Activated CD4-positive, alpha-beta T cell treated with anti-CD3 and anti-CD28 coated beads, Interleukin-2, Interleukin-4, amounts not matched to agents 100 ng/mL and 50 ng/mL, durations not matched to agents 16 hours and 8 hours (primary cell): ENCODE results near the gene NFE2L1.
"Not testable (repeated sequence)": the region's sequence is repeated elsewhere in the genome, so short reads cannot be mapped to it uniquely, and the experiment has no call there.

ENCODE experiments used
- DNase-seq: peaks from one replicate; pipeline ENCODE4 v3.0.0-alpha.2; 2020; ENCODE audit warnings: low spot score

NFE2L1 gene

GRCh38 chr17:48024149-48025039 lies 23.8 kb upstream of the NFE2L1 start:
- DNase-seq: peak; percentile 57

DNA sequence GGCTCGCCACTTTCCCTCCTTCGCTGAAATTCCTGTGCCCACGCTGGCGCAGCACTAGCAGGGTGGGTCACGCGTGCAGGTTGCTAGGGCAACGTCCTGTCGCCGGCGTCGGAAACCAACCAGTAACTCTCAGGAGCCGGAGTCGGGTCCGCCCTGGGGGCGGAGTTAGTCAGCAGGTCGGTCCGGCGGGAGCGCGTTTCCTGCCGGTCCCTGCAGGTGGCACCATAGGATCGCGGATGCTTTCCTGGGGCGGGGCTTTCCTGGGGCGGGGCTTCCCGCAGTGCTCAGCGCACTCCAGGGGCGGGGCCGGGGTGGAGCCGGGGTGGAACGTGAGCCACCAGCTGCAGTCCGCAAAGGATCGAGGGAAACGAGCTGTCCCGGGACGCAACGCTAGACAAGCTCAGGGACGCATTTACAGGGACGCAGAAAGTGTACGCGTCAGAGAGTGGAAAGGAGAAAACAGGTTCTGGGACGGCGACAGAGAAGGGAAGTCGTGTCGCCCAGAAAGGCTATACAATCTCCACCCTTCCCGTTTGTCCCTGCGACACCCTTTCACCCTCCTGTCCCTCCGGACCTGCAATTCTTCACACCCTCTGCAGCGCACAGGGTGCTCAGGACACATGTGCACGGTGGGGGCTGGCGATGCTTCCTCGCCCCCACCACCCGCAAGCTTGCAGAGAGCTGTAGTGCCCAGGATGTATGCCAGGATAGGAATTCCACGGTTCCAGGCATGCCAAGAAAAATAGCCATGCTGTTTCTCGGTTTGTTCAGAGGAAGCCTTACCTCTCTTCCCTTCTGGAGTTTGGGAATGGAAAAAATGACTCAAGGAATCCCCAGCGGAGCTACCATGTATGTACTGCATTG lies 22.9 kb upstream of the NFE2L1 start:
- peak; percentile 99 for DNase-seq

- no peak for DNase-seq
These were observed 22.2 kb upstream of the NFE2L1 start for GRCh38 chr17:48025904-48026501.

DNA sequence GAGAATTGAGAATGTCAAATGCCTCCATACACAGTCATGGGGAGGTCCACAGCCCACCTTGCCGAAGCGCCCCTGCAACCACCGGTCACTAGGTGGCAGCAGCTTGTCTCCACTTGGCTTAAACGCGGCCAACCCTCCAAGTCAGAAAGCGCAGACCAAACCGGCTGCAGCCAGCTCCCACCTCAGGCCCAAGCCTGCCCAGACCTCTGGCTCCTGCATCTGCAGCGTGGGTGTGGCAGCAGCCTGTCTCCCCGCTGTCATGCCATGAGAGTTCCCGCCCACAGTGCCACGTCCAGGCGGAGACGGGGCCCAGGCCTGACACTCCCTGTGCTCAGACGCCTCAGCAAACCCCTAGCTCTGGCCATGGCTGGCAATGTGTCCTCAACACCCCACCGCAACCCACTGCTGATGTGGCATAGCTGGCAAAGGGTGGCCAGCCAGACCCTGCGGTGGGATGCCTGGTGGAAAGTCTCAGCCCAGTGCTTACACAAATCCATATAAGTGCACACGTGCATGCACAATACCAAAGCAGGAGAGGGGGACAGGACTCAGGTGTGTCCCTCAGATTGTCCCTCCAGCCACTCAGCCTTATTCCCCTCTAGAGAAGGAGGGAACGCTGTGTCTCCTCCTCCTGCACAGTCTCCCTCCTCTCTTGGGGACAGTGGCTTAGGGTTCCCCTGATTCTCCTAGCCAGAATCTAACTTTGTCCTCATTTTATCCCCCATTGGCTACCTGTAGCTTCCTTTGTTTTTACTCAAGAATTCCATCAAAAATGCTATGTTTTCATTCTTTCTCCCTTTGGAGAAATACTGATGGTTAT lies 21.4 kb upstream of the NFE2L1 start:
- DNase-seq: peak; percentile 75

- no peak for DNase-seq
These were observed 20.7 kb upstream of the NFE2L1 start for GRCh38 chr17:48027322-48027981.

- DNase-seq: no peak
These were observed 19.4 kb upstream of the NFE2L1 start for GRCh38 chr17:48028736-48029135.

DNA sequence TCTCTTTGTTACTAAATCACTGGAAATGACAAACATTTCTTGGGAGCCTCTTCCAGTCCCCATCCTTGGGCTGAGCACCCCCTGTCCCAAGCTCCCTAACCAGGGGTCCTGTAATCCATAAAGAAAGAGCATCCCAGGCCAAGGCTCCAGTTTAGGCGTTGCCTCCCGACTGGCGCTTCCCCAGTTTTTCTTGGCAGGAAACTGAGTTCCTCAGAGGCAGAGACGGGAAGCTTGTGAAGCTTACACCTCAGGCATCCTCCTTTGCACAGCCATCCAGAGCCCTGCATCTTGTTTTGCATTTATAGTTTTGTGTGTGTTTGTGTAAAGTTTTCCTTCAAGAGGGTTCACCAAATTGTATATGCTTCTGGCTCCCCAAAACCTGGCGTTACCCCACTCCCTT lies 17.6 kb upstream of the NFE2L1 start:
- no peak for DNase-seq

GRCh38 chr17:48031966-48032365 lies 16.2 kb upstream of the NFE2L1 start:
- DNase-seq: no peak

DNA sequence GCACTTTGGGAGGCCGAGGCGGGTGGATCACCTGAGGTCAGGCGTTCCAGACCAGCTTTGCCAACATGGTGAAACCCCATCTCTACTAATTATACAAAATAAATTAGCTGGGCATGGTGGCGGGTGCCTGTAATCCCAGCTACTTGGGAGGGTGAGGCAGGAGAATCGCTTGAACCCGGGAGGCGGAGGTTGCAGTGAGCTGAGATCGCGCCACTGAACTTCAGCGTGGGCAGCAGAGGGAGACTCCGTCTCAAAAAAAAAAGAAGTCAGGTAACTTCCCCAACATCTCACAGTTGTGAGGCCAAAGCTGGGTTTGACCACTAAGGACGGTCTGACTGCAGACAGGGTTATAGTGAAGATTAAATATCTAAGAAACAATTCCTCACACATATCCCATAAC lies 13.4 kb upstream of the NFE2L1 start:
- not testable (repeated sequence) for DNase-seq

GRCh38 chr17:48036693-48037035 lies 11.5 kb upstream of the NFE2L1 start:
- DNase-seq: no peak

DNA sequence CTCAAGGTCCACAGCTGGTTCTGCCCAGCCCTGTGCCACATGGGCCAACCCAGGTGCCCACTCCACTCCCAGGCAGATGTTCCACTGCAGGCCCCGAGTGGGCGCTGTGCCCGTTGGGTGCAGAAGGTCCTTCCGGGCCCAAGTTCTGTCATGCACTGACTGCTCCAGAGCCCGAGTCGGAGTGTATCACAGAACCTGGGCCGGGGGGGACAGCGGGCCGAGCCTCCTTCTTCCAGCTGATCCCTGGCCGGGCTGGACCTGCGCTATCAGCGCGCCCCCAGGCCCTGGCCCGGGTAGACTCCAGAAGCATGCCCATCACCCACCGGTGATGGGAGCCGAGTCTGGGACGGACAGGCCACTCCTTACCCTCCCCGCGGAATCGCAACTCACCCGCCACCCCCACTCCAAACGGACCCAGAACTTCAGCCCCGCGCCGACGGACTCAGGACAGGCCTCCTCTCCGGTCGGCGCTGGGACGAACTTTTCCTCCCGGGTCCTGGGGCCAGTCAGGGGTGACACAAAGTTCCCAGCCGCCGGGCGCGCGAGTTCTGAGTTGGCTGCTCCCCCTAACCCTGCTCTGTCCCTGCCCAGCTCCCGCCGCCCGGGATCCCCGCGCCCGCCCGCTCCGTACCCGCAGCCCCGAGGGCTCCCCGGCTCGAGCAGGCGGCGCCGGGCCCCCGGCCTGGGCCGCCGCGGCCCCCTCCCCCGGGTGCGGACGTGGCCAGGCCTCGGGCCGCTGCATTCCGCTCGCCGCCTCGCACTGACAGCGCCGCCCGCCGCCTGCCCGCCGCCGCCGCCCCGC lies 10.9 kb upstream of the NFE2L1 start, which contains the start of gene COPZ2:
TSS of gene COPZ2 (minus strand) at position 762 of the 802 bp plus-strand sequence. CDS start at position 742, 20 bp downstream.
- DNase-seq: peak; percentile 58

GRCh38 chr17:48037838-48038323 lies 10.3 kb upstream of the NFE2L1 start:
- no peak for DNase-seq

- no peak for DNase-seq
These were observed 9.5 kb upstream of the NFE2L1 start for GRCh38 chr17:48038687-48039086.

DNA sequence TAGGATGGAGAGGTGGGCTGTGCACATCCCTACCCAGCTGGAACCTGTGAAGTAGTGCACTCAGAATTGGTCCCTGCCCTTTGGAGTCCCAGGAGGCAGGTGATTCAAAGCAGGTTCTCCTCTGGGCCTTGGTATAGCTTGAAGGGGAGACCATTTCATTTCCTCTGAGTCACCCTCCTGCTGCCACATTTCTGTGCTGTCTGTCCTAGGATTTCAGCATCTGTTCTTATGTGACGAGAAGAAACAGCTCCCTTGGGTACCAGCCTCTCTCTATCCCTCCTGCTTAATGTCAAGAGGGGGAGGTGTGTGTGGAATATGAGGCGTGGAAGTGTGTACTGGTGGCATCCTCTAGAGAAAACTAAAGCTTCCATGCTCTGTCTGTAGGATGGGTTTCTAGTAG lies 5.0 kb upstream of the NFE2L1 start:
- no peak for DNase-seq

DNA sequence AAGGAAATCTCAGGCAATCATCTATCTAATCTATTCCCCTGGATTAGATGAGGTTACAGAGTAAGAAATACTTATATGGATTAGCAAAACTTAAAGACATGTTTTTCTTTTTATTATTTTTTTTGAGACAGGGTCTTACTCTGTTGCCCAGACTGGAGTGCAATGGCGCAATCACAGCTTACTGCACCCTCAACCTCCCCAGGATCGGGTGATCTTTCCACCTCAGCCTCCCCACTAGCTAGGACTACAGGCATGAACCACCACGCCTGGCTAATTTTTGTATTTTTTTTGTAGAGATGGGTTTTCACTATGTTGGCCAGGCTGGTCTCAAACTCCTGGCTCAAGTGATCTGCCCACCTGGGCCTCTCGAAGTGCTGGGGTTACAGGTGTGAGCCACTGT lies 3.3 kb upstream of the NFE2L1 start:
- no peak for DNase-seq

- no peak for DNase-seq
These were observed 2.7 kb upstream of the NFE2L1 start for GRCh38 chr17:48045316-48046001.

DNA sequence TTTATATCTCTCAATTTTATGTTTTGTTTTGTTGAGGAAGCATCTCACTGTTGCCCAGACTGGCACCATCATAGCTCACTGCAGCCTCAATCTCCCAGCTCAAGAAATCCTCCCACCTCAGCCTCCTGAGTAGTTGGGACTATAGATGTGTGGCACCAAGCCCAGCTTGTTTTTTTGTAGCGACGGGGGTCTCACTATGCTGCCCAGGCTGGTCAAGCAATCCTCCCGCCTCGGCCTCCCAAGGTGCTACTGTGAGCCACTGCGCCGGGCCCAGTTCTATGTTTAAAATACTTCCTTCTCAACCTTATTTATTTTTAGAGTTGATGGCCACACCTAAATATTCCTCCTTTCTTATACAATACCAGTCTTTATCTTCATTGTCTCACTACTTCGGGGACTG lies 1.9 kb upstream of the NFE2L1 start:
- DNase-seq: no peak

DNA sequence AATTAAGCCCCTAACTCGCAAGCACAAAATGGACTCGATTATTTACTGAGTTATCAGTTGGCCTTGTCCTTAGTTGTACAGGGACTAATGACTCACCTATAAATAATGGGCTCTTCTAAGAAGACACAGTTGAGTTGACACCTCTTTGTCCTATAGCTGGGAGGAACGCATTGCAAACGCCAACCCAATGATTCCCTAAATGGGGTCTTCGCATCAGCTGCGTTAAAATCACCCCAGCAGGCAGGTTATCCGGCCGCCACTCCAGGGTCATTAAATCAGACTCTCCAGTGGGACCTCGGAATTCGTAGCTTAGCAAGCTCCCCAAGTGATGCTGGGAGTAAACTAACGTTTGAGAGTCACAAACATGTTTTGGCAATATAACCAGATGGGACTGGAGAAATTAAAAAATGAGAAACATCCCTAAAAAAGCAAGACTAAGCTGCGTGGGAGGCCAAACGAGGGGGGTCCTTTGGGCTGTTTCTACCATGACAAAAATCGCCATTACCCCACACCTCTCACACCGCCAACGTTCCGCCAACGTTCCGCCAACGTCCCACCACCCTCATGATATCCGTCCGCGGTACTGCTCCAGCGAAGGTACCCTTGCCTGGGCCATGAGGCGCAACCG lies 932 bp upstream of the NFE2L1 start:
- no peak for DNase-seq
